Stimulated activated CD4-positive, alpha-beta T cell treated with anti-CD3 and anti-CD28 coated beads, Interleukin-1b, Interleukin-23, amount 100 ng/mL, for 1 hour (primary cell): ENCODE results near the gene ARL15.

Experiments used
- DNase-seq, 2 donors: peaks; one replicate each; pipeline ENCODE4 v3.0.0-alpha.2; 2020; ENCODE audit warnings: low read depth in 2 of 2

ARL15 gene

DNA sequence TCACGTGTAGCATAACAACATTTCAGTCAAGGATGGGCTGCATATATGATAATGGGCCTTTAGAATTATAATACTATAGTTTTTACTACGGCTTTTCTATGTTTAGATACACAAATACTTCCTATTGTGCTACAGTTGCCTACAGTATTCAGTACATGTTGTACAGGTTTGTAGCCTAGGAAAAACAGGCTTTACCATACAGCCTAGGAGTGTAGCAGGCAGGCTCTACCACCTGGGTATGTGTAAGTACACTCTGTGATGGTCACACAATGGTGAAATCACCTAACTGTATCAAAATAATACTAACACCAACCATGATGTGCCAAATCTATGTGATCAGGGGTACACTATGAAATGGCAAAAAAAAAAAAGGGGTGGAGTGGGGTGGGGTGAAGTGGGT, 372.9 kb downstream of the ARL15 start:
- no peak for DNase-seq

DNA sequence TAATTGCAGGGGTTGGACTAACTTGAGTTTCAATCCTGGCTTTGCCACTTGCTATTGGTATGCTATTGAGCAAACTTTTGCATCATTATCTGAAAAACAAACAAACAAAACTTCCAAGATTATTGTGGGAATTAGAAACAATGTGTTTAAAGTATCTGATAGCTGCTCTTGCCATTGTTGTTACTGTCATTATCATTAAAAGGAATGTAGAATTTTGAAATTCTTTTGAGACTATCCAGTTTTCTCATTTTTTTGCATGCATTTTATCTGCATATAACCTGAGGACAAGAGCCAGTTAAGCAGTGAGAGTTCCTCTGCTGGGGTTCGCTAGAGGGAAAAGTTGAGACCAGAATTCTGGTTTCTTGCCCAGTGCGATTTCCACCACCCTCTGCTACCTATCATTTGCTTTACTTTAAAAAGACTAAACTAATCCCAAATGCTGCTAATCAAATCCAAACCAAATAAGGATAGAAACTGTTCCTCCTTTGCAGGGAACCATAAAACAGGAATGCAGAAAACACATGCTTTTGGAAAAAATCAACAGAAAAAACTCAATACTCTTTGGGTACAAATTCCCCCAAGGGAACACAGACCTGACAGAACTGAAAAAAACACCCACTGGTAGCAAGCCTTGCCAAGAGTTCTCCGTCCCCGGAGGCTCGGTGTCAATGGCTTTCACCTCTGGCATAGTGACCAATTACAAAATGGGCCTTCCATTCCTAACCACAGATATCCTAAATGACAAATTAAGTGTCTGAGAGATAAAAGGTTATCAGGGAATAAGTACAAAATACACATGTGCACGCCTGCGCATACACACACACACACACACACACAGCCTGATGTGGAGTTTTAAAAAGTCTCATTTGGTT, 373.7 kb downstream of the ARL15 start:
- DNase-seq: no peak

DNA sequence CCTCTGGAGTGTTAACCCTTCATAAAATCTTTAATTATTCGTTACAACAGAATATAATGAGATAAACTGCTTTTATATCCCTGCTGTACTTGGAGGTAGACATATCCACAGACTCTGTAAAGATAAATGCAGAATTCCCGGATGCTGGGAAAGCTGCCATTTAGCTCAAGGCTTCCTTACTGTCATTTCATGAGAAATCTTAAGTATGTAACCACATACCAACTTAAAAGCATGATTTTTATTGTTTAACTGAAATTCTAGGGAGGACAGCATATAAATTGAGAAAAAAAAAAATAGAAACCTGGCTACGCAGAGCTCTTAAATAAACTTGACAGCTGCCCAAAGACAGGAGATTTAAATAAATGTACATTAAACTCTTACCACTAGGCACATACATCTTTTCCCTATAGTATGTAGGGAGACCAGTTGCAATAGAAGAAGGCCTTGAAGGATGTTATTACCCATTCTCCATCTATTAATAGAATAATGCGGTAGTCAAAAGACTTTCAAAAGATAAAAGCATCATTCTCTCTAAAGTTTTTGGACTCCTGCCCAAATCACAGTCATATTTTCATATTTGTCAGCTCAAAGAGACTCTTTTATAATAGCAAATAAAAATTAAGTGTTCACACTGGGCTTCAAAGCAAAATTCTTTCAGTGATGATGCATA, 376.1 kb downstream of the ARL15 start:
- DNase-seq: no peak

DNA sequence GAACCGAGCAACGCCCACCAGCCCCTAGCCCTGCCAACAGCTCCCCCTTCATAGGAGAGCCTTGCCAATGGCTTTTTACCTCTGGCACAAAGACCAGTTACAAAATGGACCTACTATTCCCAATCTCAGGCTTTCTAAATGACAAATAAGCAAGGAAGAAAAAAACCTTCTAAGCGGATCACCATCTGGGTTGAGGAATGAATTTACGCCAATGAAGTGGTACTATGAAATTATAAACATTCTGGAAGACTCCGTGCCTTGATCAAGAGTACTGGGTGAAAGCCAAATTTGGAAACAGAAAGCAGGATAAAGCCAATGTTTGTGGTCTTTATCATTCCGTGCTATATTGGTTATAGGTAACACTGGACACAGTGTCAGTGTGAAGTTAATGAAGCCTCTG, 378.0 kb downstream of the ARL15 start:
- no peak for DNase-seq

DNA sequence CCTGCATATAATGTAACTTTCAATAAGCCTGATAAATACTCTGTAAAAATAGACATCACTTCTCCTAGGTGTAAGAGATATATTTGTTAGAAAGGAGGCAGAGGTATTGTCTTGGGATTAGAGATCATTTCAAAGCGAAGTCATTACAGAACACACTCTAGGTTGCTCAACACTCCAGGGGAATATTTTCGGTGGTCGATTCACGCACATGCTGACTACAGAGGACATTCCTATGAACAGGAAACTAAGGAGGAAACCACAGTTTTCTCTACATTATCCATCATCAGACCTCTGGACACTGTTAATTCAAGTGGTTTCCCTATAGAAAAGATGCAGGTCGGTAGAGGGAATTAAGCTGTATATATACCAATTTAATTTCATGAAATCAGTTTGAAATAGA, 379.9 kb downstream of the ARL15 start:
- DNase-seq: no peak

DNA sequence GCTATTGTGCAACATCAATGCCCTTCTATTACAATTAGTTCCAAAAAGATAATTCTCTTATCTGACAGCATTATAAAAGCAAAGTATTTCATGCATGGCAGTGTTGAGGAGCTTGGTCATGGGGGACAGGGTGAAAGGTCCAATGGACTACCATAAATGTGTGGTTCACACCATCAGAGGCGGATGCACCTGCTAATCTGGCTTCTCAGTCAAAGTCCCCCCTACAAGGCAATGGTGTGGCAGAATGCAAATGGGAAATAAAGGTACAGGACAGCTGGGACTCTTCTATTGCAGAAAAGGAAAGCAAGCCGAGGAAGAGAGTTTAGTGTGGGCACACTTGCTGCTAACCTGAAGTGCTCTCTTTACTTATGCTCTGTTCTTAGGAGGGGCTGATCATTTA, 380.8 kb downstream of the ARL15 start:
- no peak for DNase-seq

DNA sequence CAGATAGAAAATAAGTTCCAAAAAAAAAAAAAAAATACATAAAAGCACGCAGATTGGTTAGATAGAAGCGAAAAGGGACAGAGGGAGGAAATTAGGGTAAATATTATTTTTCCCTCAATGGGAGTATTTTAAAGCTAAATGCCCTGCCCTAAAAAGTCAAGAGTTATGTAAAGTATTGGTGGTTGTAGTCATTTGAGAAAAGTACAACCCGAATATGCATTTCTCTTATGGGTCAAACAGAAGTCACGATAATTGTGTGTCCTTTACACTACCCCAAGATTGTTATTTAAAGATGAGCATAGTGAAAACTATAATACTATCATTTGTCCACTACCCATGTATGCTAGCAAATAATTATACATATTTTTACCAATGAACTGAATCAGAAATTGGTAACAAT, 381.2 kb downstream of the ARL15 start:
- no peak for DNase-seq

DNA sequence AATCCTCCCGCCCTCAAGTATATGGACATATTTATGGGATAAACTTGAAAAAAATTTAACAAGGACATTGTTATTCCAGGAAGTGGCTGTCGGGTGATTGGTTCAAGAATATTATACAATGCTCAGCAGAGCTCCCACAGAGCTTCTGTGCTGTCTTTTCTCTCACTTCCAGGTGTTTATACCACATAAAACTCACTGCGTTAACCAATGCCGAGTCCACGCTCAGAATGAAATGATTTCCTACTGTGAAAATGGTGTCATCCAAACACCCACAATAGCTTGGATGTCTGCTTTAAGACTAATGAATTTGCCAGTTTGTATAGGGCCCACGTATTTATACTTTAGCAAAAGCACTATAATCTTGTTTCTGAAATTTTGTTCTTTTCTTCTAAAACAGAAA, 381.7 kb downstream of the ARL15 start:
- no peak for DNase-seq

DNA sequence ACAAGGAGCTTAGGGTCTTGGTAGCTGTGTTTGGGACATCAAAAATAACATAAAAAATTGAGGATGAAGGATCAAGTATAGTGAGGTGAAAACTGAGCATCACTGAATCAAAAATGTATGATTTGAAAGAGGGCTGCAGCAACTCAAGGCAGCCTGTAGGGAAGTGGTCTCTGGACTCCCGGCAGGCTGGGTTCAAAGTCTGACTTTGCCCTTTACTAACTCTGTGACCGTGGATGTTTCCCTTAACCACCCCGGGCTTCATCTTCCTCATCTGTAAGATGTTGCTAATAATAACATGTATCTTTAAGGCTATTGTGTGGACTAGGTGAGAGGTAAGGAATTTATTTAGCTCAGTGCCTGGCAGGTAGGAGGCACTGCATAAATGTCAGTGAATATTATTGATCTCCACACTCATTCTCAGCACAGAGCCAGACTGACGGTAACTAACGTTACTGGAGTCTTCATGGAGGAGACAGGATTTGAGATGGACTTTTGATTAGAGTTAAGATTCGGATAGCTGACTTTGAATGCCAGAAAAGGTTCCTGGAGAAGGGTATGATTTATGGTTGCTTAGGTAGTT, 382.6 kb downstream of the ARL15 start:
- no peak for DNase-seq

DNA sequence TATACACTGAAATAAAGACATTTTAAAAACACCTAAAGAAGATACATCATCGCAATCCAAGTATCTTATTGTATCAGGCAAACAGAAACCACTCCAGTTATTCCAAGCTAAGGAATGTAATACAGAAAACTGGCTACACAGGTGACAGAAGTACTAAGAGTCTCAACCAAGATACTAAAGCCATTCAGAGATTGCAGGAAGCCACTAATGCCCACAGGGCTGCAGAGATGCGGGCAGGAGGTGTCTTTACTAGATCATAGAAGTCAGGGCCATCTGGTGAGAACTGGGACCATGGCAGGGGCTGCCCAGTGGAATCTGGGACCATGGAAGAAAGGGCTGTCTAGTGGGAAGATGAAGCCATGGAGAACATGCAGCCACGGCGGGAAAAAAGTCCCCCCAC, 384.3 kb downstream of the ARL15 start:
- DNase-seq: no peak

DNA sequence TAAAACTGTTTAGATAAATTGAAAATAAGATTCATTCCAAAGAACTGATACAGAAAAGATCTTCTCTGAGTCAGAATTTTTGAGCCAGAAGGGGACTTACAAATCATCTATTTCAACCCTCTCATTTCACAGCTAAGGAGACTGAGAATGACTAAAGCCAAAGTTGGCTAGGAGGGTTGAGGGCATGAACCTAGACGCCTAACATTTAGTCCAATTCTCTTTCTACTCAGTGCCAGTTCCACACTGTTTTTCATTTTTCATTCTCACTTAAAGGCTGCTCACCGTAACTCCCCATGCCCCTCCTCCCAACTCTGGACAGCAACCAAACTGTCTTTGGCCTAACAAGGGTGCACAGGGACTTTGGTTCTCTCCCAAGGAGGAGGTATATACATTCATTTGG, 386.0 kb downstream of the ARL15 start:
- no peak for DNase-seq

DNA sequence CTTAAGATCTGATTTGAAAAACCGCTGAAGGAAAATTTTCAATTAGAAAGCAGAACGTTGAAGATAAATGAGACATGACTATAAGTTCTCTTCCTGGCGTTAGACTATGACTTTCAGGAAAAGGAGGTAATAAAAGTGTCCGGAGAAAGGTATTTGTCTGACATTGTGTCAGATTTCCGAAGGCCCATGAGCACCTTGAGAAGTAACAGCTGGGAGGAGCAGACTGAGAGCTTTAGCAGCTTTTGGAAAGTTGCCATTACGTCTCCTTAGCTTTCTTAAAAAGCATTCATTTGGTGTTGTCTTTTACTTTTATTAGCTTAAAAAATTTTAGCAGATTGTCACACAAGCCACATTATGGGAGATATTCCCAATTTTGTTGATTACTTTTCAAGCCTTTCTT, 386.4 kb downstream of the ARL15 start:
- DNase-seq: no peak

DNA sequence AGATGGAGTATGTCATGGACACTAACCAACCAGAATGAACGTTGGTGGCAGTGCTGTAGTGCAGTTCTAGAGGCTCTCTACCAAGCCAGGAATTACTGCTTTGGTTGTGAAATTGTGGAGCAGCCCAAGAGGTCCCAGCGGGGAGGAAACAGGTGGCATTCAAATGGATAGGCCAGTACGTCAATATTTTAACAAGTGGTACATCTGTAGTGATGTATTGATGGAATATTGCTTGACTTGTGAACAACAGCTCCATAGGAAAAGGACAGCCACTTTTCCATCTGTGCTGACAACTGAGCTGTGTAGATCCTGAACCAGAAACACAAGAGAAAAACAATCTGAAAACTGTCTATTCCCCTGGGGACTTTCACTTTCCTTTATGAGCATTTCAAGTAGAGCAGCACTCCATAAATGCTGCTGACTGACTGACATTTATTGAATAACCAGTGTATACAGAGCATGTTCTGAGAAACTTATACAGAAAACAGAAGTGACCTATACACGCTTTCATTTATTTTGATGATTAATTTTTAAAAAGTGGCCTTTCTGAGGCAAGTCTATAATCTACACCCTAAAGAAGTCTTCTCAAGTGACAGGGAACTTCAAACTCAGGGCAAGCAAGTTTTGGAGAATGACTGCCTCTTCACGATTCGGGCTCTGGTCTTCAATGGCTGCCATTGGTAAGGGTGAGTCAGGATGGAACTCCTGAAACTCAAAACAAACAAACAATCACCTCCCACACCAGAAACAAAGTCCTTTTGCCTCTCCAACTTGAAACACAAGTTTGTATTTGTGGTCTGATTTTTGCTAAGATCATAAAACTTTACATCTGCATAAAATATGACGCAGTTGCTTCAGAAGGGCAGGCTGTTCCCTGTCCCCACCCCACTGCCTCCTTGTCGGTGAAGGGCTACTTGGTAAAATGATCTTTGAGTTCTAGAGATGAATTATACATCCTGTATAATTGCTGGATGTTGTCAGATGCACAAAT, 387.6 kb downstream of the ARL15 start:
- DNase-seq: no peak

DNA sequence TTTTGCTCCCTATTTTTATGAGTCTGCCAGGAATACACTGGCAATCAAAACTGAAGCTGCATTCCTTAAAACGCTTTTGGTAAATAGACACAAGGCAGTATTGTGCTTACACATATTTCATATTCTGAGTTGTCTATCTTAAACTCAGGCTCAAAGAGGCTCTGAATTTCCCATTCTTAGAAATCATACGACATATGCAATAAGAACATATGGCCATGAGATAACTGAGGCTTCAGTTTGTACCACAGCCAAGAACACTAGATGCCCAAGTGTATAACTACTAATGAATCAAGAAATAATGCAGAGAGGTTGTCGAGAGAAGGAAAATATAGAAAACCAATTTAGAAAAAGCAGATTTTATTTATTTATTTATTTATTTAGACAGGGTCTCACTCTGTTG, 392.5 kb downstream of the ARL15 start:
- no peak for DNase-seq

DNA sequence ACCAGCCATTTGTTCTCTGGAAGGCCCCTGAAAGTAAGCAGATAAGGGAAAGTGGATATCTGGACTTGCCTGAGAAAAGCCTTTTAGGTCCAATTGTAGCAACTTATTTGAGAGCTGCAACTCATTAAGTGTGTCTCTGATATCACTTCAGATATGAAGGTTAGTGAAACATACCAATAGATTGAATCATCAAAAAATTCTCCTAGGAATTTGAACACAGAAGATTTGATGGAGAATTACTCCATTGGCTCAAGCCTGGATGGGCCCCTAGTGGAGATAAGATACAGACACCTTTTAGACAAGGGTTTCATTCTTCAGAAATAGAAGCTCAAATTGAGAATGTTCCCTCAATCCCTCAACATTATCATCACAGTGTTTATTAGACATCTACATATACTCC, 393.3 kb downstream of the ARL15 start:
- no peak for DNase-seq

DNA sequence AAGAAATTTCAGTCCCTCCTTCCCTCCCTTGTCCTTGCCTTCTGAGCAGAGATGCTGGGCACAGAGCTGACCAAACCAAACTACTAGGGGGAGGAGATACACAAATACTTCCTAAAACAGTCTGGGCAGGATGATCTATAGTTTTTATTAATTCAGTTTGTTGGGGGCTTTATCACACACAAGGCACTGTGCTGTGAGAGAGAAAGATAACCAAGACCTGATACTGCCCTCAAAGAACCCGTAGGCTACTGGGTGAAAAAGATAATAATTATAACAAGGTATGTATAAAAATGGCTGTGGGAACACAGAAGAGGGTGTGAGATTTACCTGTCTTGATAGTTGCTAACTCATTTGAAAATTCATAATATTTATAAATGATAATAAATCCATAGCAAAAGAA, 395.3 kb downstream of the ARL15 start:
- no peak for DNase-seq

DNA sequence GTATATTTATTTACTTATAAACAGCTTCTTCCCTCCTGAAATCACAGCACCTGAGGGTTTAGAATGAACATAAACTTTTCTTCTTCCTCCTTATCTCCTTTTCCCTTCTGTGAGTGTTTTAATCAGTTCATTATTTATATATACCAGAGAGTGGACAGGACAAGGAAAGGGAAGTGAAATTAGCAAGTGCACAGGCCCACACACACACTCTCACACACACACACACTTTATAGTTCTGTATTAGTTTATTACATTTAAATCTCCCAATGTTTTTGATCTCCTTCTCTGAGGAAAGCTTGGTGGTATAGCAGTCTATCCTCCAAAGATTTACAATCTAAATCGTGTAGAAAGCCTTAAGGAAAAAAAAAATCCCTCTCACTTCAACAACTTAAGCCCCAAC, 396.4 kb downstream of the ARL15 start:
- DNase-seq: no peak

DNA sequence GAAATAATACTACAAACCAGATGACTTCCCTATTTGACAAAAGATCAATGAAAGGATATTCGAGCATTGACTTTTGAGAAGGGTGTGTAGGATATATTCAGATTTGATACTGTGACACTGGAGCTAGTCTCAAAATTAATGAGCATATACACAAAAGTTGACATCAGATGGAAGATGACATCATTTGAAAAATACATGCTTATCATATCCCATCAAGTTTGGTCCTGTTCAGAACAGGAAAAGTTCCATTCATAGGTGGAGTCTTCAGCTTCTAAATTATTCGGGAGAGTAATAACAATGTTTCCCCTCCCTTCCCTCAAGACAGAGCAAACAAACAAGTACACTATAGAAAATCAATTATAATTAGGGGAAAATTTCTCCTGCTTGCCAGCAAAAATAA, 401.6 kb downstream of the ARL15 start:
- no peak for DNase-seq

DNA sequence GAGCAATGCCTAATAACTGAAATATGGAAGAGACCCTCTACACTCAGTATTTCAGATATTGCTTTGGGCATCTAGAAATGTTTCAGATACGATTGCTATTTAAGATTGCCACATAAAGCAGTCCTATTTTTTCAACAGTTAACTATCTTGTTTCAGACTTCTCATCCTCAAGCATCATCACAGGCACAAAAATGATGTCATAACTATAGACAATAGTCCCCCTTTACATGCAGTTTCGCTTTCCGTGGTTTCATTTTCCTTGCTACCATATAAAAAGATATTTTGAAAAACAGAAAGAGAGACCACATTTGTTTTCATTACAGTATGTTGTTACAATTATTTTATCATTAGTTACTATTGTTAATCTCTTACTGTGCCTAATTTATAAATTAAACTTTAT, 402.5 kb downstream of the ARL15 start:
- DNase-seq: no peak

DNA sequence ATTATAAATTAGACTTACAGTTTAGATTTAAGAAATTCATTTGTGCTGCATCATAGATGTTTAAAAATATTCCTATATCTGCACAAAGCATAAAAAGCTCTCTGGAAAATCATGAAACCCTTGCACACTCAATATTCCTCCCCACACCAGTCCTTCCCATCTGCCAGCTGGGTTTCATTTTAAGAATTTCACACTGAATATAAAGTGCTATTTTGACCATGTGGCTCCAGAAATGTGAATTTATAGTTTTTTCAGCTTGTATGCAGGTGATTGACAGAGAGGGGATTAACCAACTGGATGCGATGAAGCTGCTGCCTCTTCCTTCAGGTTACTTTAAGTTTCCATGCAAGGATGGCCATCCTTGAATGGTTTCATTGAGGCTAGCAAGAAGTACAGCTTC, 403.6 kb downstream of the ARL15 start:
- DNase-seq: no peak

DNA sequence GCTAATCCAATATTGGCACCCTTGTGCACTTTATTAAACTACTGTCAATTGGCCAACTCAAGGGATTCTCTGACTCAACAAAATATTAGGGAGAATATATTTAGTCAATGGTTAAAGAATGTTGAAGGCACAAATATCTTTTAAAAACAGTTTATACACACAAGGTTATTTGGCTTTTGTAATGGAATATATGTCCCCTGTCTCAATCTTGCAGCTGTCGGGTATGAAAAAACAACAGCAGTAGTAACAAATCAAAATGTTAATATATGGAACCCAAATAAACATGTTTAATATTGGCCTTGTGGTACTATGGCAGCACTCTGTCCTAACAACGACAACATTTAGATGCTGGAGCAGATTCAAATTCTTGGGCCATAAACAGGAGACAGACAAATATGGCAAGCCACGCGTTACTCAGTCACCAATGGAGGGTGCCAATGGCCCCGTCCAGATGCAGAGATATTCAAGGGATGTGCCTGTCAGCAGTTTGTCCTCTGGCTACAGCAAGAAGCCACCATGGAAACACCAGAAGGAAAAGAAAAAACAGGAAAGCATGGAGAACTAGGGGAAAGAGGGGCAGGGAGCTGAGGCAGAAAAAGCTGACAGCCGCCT, 408.0 kb downstream of the ARL15 start:
- DNase-seq: no peak

DNA sequence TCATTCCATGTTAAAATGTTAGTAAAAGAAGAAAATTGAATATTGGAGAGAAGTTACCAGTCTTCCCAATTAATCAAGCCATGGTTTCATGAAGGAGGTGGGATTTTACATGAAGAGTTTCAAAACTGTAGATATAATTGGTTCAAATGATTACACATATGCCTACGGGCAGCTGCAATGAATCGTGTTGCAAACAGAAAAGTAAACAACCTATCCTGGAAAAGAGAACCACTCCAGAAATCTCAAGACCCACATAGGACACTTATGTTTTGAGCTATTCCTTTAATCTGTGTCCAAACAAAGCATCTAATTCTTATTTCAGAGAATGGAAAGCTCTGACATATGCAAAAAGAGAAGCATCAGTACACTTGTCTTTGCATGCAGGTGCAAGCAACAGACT, 409.7 kb downstream of the ARL15 start:
- no peak for DNase-seq
